GM12878 (cell line): ENCODE measurements around the gene GAP43. TPM values are rescaled to one million over a fixed set of nuclear protein-coding genes. Genes with fewer than 3 reads are reported as not detected.

Experiments
- ATAC-seq: fragments of 200-7000 bp; cut with Tn5 transposase; 3 replicates; pipeline ENCODE4 v1.9.1; 2020; ENCODE audit warnings: mild to moderate bottlenecking, moderate library complexity
- BruUV-seq: library from RNA; stranded (reverse); fragments of 400-500 nt; replicated peaks from 2 replicates; lab custom pipeline; 2021; lab: Mats Ljungman, UMichigan
- CTCF ChIA-PET: fragments of 300-600 bp; sonication (Branson Sonifier 250); formaldehyde crosslinking; extraction: SDS; loops from one replicate; lab custom pipeline; 2021; ENCODE audit warnings: inconsistent platforms; lab: Yijun Ruan, JAX
- POLR2A ChIA-PET: fragments of 350-600 bp; formaldehyde crosslinking; extraction: SDS; loops from one replicate; lab custom pipeline; 2021; ENCODE audit warnings: inconsistent platforms; lab: Charles Lee
- RAD21 ChIA-PET: fragments of 300-600 bp; sonication (Branson Sonifier 250); formaldehyde crosslinking; loops from one replicate; lab custom pipeline; 2023; ENCODE audit warnings: antibody characterized with exemption; ENCODE audit not compliant: unreplicated experiment; lab: Charles Lee
- SMC1A ChIA-PET: fragments of 300-600 bp; sonication (Branson Sonifier 250); formaldehyde crosslinking; loops from one replicate; lab custom pipeline; 2023; ENCODE audit not compliant: unreplicated experiment, uncharacterized antibody; lab: Charles Lee
- DNase-seq: peaks from one replicate; pipeline ENCODE4 v3.0.0-alpha.2; 2011; ENCODE audit warnings: low read depth, low spot score
- FAIRE-seq: peaks from 3 replicates; lab custom pipeline; 2011; peaks lifted over from hg19 to GRCh38; lab: Jason Lieb, UNC
- H2AFZ ChIP-seq: 2 replicates; pipeline ENCODE4 v1.6.0; 2011; ENCODE audit warnings: low read depth, low read length, control low read depth; ENCODE audit not compliant: control insufficient read depth
- H3K27ac ChIP-seq: 2 replicates; pipeline ENCODE4 v1.5.1; 2011; ENCODE audit warnings: control low read depth; ENCODE audit not compliant: control insufficient read depth, insufficient read depth
- H3K27me3 ChIP-seq, 2 experiments: replicated peaks in 1 of 2; 2 replicates each; pipeline versions ENCODE4 v1.6.0 to v1.6.1; 2011; ENCODE audit warnings: low read length in 1 of 2; ENCODE audit not compliant: control insufficient read depth in 2 of 2, insufficient read depth in 2 of 2
- H3K36me3 ChIP-seq, 2 experiments: 2 replicates each; pipeline ENCODE4 v1.5.1; 2011; ENCODE audit warnings: low read length in 1 of 2; ENCODE audit not compliant: control insufficient read depth in 2 of 2, insufficient read depth in 2 of 2
- H3K4me1 ChIP-seq: 2 replicates; pipeline ENCODE4 v1.6.1; 2011; ENCODE audit warnings: mild to moderate bottlenecking, low read length, moderate library complexity, mixed read lengths; ENCODE audit not compliant: control insufficient read depth, insufficient read depth
- H3K4me2 ChIP-seq: 2 replicates; pipeline ENCODE4 v1.6.0; 2011; ENCODE audit warnings: control low read depth; ENCODE audit not compliant: control insufficient read depth, insufficient read depth
- H3K4me3 ChIP-seq: fragments of 200-600 bp; sonication (generic); 2 replicates; pipeline ENCODE4 v1.5.1; 2016
- H3K79me2 ChIP-seq: 2 replicates; pipeline ENCODE4 v1.6.0; 2011; ENCODE audit warnings: low read length; ENCODE audit not compliant: control insufficient read depth, insufficient read depth
- H3K9ac ChIP-seq: 2 replicates; pipeline ENCODE4 v1.8.0; 2011; ENCODE audit warnings: low read length, control low read depth, mixed read lengths; ENCODE audit not compliant: control insufficient read depth, insufficient read depth
- H3K9me3 ChIP-seq: replicated peaks from 3 replicates; pipeline ENCODE4 v1.5.1; 2011; ENCODE audit warnings: mild to moderate bottlenecking, low read length; ENCODE audit not compliant: control insufficient read depth, insufficient read depth
- H4K20me1 ChIP-seq: 2 replicates; pipeline ENCODE4 v1.6.0; 2011; ENCODE audit not compliant: control insufficient read depth, insufficient read depth
- ASH2L ChIP-seq: fragments of 300-600, 200-600 bp; sonication (generic); IDR thresholded peaks from 2 replicates; pipeline ENCODE4 v1.6.1; 2017; ENCODE audit warnings: low read depth, mild to moderate bottlenecking, borderline replicate concordance
- ATF2 ChIP-seq: IDR thresholded peaks from 2 replicates; pipeline ENCODE4 v1.6.1; 2012; ENCODE audit warnings: low read length, inconsistent platforms
- CBX3 ChIP-seq: fragments of 200-600 bp; sonication (generic); IDR thresholded peaks from 2 replicates; pipeline ENCODE4 v1.6.1; 2016; ENCODE audit warnings: low read depth, borderline replicate concordance
- CBX5 ChIP-seq: sonication (generic); IDR thresholded peaks from 2 replicates; pipeline ENCODE4 v1.6.1; 2016; ENCODE audit warnings: low read depth, moderate library complexity, mild to moderate bottlenecking, inconsistent platforms
- CUX1 ChIP-seq: IDR thresholded peaks from 2 replicates; pipeline ENCODE4 v1.6.1; 2012; ENCODE audit warnings: improper control_type of control experiment, low read depth, low read length; ENCODE audit not compliant: insufficient replicate concordance
- EP300 ChIP-seq, 2 experiments: fragments of 150-350 bp in 1 of 2; IDR thresholded peaks; 2 replicates each; pipeline ENCODE4 v1.6.1; 2011 to 2012; ENCODE audit warnings: low read depth in 2 of 2, low read length in 2 of 2, borderline replicate concordance in 1 of 2, improper control_type of control experiment in 1 of 2, inconsistent platforms in 1 of 2; ENCODE audit not compliant: control insufficient read depth in 1 of 2
- GABPA ChIP-seq: IDR thresholded peaks from 2 replicates; pipeline ENCODE4 v1.6.1; 2014; ENCODE audit warnings: antibody characterized with exemption, low read depth, mild to moderate bottlenecking, inconsistent platforms
- HCFC1 ChIP-seq: fragments of 150-350 bp; IDR thresholded peaks from 2 replicates; pipeline ENCODE4 v1.6.1; 2014; ENCODE audit warnings: low read length
- HDGF ChIP-seq: fragments of 450-650 bp; IDR thresholded peaks from 2 replicates; pipeline ENCODE4 v1.6.1; 2016; ENCODE audit warnings: antibody characterized with exemption
- MYB ChIP-seq: fragments of 150-350 bp; IDR thresholded peaks from 2 replicates; pipeline ENCODE4 v1.6.1; 2014; ENCODE audit warnings: mild to moderate bottlenecking, low read depth, low read length, borderline replicate concordance
- NFXL1 ChIP-seq: fragments of 450-650 bp; IDR thresholded peaks from 2 replicates; pipeline ENCODE4 v1.6.1; 2017; ENCODE audit warnings: antibody characterized with exemption, mild to moderate bottlenecking, borderline replicate concordance
- PAX8 ChIP-seq: fragments of 450-650 bp; IDR thresholded peaks from 2 replicates; pipeline ENCODE4 v1.6.1; 2017; ENCODE audit warnings: mild to moderate bottlenecking, moderate library complexity
- SMAD5 ChIP-seq: IDR thresholded peaks from 2 replicates; pipeline ENCODE4 v1.6.1; 2016; ENCODE audit warnings: antibody characterized with exemption, low read depth
- SMARCA5 ChIP-seq: fragments of 450-650 bp; IDR thresholded peaks from 2 replicates; pipeline ENCODE4 v1.6.1; 2017; ENCODE audit warnings: mild to moderate bottlenecking
- SREBF1 ChIP-seq: IDR thresholded peaks from 2 replicates; pipeline ENCODE4 v1.6.1; 2012; ENCODE audit warnings: mild to moderate bottlenecking, low read length
- ZNF217 ChIP-seq: fragments of 450-650 bp; IDR thresholded peaks from 2 replicates; pipeline ENCODE4 v1.6.1; 2017; ENCODE audit warnings: antibody characterized with exemption, mild to moderate bottlenecking
- ZNF274 ChIP-seq: IDR thresholded peaks from one replicate; pipeline ENCODE4 v1.8.0; 2011; ENCODE audit not compliant: insufficient read length, insufficient read depth
- ZZZ3 ChIP-seq: IDR thresholded peaks from 2 replicates; pipeline ENCODE4 v1.6.1; 2011; ENCODE audit warnings: low read depth; ENCODE audit not compliant: control insufficient read depth, insufficient read length
- WGBS: methylation state at CpG from one replicate; pipeline ENCODE4 v1.1.6; 2016; ENCODE audit warnings: low lambda C conversion rate; ENCODE audit not compliant: insufficient replicate concordance, insufficient coverage; ENCODE audit errors: missing lambda C conversion rate; 5-methylcytosine and 5-hydroxymethylcytosine counted together
- in situ Hi-C: fragments of 300-500 bp; cut with MboI; formaldehyde crosslinking; loops from 9 replicates; pipeline ENCODE4 v1.14.3; 2018; ENCODE audit warnings: mixed read lengths
- intact Hi-C: fragments of 100-400 bp; cut with micrococcal nuclease; formaldehyde crosslinking; loops from one replicate; pipeline ENCODE4 v1.14.2; 2022; ENCODE audit not compliant: unreplicated experiment
- polyA plus RNA-seq, 11 experiments: library from polyadenylated mRNA; depleted of rRNA in 4 of 11; unstranded in 6 of 11; stranded (reverse) in 5 of 11; fragments of >200 nt; fragmentation: Nextera tagmentation in 4 of 11; fragmentation: Illumina TruSeq in 1 of 11; extraction: Ambion mirVana in 4 of 11; extraction: Trizol in 1 of 11; gene quantifications; 1 replicate in 1 of 11; 2 replicates in 10 of 11; pipeline versions ENCODE4 v1.2.1 to v1.2.3, GENCODE V29; 2011 to 2016; ENCODE audit warnings: inconsistent platforms in 2 of 11, missing spikeins in 2 of 11, low read depth in 1 of 11
- total RNA-seq, 4 experiments: library from RNA; depleted of rRNA in 3 of 4; stranded (reverse); fragments of >200 nt in 3 of 4; fragmentation: Illumina TruSeq in 1 of 4; extraction: Trizol in 1 of 4; gene quantifications; 2 replicates each; pipeline versions ENCODE4 v1.2.1 to v1.2.3, GENCODE V29; 2013 to 2021

GAP43 gene
- total and polyA plus RNA-seq, 10 of the 15 experiments (the other 5 are each of a cell fraction or from before 2014, with no cell fraction given): 0.06 to 0.16 TPM; not detected in 8

- no peak for TF ChIP-seq HCFC1
- TF ChIP-seq ASH2L: no peak
- TF ChIP-seq SMAD5: no peak
- no peak for TF ChIP-seq SMARCA5
Observed at GRCh38 chr3:115602194-115602593, 21.1 kb upstream of the GAP43 start (continued).

- ATAC-seq (no peak), DNase-seq (no peak), FAIRE-seq (no peak)
- Histone ChIP-seq H3K4me1 (no peaks in the 10 kb centered on the region), H2AFZ (no peak overlapping the region), H3K4me3 (no peak overlapping the region), H3K79me2 (no peaks in the 10 kb centered on the region), H3K9ac (no peak overlapping the region), H3K27me3 (0 out of 4 replicates have a peak, but pooled peaks cover 0 to 1% of the 10 kb centered on the region in 2 experiments), H3K9me3 (no peaks in the 10 kb centered on the region), H3K36me3 (no peaks in the 10 kb centered on the region), H3K27ac (no peak overlapping the region), H3K4me2 (no peak overlapping the region), H4K20me1 (no peaks in the 10 kb centered on the region)
- ChIA-PET SMC1A (no interaction called here), POLR2A (no interaction called here), CTCF (no interaction called here), RAD21 (no interaction called here)
- in situ Hi-C loops: no loop called here
- intact Hi-C loops: no loop called here
- BruUV-seq: no TSS peak
- 67% methylated on average over 3 of the region's 3 CpGs for WGBS
- TF ChIP-seq HDGF (no peak), NFXL1 (no peak), ZNF217 (no peak), CBX3 (no peak), SREBF1 (no peak), EP300 (IDR thresholded peaks at IDR 0.05; ENCODE audit: borderline replicate concordance in 1 of 2, control insufficient read depth in 1 of 2, low read depth in 2 of 2, low read length in 2 of 2) (no peak), ASH2L (no peak), MYB (no peak), CBX5 (no peak), PAX8 (no peak), CUX1 (no peak), ZZZ3 (no peak), ZNF274 (no peak), ATF2 (no peak), GABPA (no peak)
Observed at GRCh38 chr3:115611630-115612029, 11.7 kb upstream of the GAP43 start.
